Adrenal gland (tissue), 12 donors: ENCODE measurements around the gene GNPTG. TPM values are rescaled to one million over a fixed set of nuclear protein-coding genes. Genes with fewer than 3 reads are reported as not detected.

Experiments
- DNase-seq, 7 donors: peaks; one replicate each; pipeline ENCODE4 v3.0.0-alpha.2; 2019 to 2020
- H3K27ac ChIP-seq, 5 donors: fragments of 200-600 bp; sonication (generic) in 4 of 5; 1 replicate in 3 of 5; 2 replicates in 2 of 5; pipeline versions ENCODE4 v1.5.1 to v1.8.0; 2016 to 2020; ENCODE audit warnings: mild to moderate bottlenecking in 1 of 5
- H3K27me3 ChIP-seq: fragments of 200-600 bp; 2 replicates; pipeline ENCODE4 v1.8.0; 2021
- H3K36me3 ChIP-seq, 2 donors: fragments of 200-600 bp; replicated peaks in 1 of 2; 1 replicate in 1 of 2; 2 replicates in 1 of 2; pipeline versions ENCODE4 v1.5.1 to v1.8.0; 2018 to 2022
- H3K4me1 ChIP-seq, 2 donors: fragments of 200-600 bp; replicated peaks in 1 of 2; 1 replicate in 1 of 2; 2 replicates in 1 of 2; pipeline versions ENCODE4 v1.5.1 to v1.8.0; 2018 to 2021
- H3K4me3 ChIP-seq, 4 donors: fragments of 200-600 bp; sonication (generic) in 3 of 4; one replicate each; pipeline ENCODE4 v1.5.1; 2016 to 2018
- H3K9me3 ChIP-seq, 3 donors: fragments of 200-600 bp; sonication (generic) in 1 of 3; replicated peaks in 1 of 3; 1 replicate in 2 of 3; 2 replicates in 1 of 3; pipeline versions ENCODE4 v1.5.1 to v1.8.0; 2016 to 2021
- POLR2A ChIP-seq, 2 donors: fragments of 450-650 bp; IDR thresholded peaks; one replicate each; pipeline ENCODE4 v1.6.1; 2017; ENCODE audit warnings: antibody characterized with exemption in 2 of 2, mild to moderate bottlenecking in 2 of 2, moderate library complexity in 1 of 2
- WGBS, 4 donors: extraction: QIAGEN DNeasy Blood & Tissue Kit in 2 of 4; methylation state at CpG; one replicate each; pipeline versions ENCODE4 v1.1.5 to v1.1.7; 2013 to 2017; 5-methylcytosine and 5-hydroxymethylcytosine counted together
- intact Hi-C, 2 donors: fragments of 100-400 bp; cut with DNase I; formaldehyde crosslinking; loops; one replicate each; pipeline versions ENCODE4 v1.14.1 to v1.15.0; 2022 to 2023
- polyA plus RNA-seq, 3 donors: library from polyadenylated mRNA; stranded (reverse); fragments of 200-250 nt in 2 of 3; fragments of 350-450 nt in 1 of 3; fragmentation: Illumina TruSeq in 1 of 3; extraction: RNeasy Lipid Tissue Mini Kit (QIAGEN cat#74804) in 1 of 3; gene quantifications; one replicate each; pipeline ENCODE4 v1.2.3, GENCODE V29; 2013 to 2014
- total RNA-seq, 9 donors: library from RNA; depleted of rRNA in 4 of 9; stranded (reverse); fragments of >200 nt in 4 of 9; fragments of 120-200 nt in 1 of 9; fragmentation: NEBNext Ultra II Directional in 1 of 9; extraction: Animal tissue kit (Norgen Biotek cat#: 25700) in 1 of 9; gene quantifications; one replicate each; pipeline versions ENCODE4 v1.1.0 to v1.2.4, GENCODE V29; 2013 to 2023
- TF ChIP-seq, protein P1 (sequence below), 6 experiments: fragments of 450-650 bp in 4 of 6; fragments of 200-600 bp in 2 of 6; sonication (generic) in 1 of 6; IDR thresholded peaks; 1 replicate in 5 of 6; 2 replicates in 1 of 6; pipeline versions ENCODE4 v1.5.1 to v1.8.0; 2016 to 2021; ENCODE audit warnings: antibody characterized with exemption in 6 of 6, mild to moderate bottlenecking in 2 of 6, moderate library complexity in 1 of 6
- donor health status: healthy with polysubstance abuse.
- donor health status: Bipolar disorder and iron deficiency.
- donor health status: DM: yes; HTN: yes; CAD: no.
- donor health status: DM: no; HTN: no; CAD: no.
- donor health status: DM: no; HTN: no; CAD: no.
- donor health status: DM: yes; HTN: yes; CAD: no.

Gene GNPTG
- total and polyA plus RNA-seq, 12 donors: 95.9 to 659 (median 284) TPM

DNA sequence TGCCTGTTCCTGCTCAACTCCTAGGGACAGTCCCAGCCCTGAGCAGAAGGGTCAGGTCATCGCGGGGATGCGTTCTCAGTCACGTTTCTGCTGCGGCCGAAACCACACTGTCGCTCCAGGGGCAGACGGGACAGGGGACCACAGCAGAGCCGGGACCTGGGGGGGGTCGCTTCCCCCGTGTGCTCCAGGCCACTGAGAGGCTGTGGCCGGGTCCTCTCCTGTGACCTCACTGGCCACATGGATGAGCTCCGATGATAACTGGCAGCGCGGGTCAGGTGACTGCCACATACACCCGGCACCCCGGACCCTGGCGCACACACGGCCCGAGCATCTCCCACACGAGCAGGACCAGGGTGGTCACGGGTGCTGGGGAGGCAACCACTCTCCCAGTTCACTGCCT lies 12.8 kb downstream of the GNPTG start:
- H3K4me3 ChIP-seq: no peak overlapping the region

DNA sequence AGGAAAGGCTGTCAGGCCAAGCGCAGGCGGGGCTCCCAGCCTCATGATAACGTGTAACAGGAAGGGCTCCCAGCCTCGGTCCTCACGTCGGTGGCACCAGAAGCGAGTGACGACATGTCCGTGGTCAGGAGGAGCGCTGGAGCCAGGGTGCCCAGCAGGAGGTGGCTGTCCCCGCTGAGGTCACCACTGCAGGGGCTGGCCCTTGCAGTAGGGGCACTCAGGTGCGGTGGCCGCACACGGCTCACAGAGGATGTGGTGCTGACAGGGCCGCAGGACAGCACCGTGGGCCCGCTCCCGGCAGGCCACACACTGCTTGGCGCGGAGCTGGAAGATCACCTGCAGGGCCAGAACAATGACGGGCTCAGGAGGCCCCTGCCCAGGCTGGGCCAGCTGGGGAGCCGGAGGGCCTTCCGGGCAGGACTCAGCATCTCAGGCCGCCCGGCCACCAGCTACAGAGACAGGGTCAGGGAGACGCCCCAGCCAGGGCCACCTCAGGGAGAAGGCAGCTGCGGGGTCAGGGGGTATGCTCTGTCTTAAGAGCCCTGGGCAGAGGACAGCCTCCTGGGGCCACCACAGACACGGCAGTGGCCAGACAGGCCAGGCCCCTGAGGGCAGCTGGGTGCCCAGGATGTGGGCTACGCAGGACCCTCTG lies 14.5 kb downstream of the GNPTG start:
- intact Hi-C loops: loop anchor here in 1 of 2 donors (10.0 kb wide), 1 partner anchor 49 kb away; the partner anchor contains the start of gene UNKL
- Histone ChIP-seq H3K4me1 (peaks cover 0 to 6% of the 10 kb centered on the region in 2 donors), H3K9me3 (no peaks in the 10 kb centered on the region), H3K36me3 (peaks cover 0 to 72% of the 10 kb centered on the region in 2 donors), H3K27me3 (no peaks in the 10 kb centered on the region), H3K27ac (no peak overlapping the region), H3K4me3 (no peak overlapping the region)
- TF ChIP-seq, protein P1, sequence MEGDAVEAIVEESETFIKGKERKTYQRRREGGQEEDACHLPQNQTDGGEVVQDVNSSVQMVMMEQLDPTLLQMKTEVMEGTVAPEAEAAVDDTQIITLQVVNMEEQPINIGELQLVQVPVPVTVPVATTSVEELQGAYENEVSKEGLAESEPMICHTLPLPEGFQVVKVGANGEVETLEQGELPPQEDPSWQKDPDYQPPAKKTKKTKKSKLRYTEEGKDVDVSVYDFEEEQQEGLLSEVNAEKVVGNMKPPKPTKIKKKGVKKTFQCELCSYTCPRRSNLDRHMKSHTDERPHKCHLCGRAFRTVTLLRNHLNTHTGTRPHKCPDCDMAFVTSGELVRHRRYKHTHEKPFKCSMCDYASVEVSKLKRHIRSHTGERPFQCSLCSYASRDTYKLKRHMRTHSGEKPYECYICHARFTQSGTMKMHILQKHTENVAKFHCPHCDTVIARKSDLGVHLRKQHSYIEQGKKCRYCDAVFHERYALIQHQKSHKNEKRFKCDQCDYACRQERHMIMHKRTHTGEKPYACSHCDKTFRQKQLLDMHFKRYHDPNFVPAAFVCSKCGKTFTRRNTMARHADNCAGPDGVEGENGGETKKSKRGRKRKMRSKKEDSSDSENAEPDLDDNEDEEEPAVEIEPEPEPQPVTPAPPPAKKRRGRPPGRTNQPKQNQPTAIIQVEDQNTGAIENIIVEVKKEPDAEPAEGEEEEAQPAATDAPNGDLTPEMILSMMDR (IDR thresholded peaks at IDR 0.05): no peak
- TF ChIP-seq POLR2A (IDR thresholded peaks at IDR 0.05): no peak
- DNase-seq: no peak
- 76 to 92% (median 87%) methylated on average over 10 to 29 of the region's 29 CpGs for WGBS, 4 donors

More for the DNA sequence above, 12.8 kb downstream of the GNPTG start:
- Histone ChIP-seq H3K36me3 (peaks cover 0 to 70% of the 10 kb centered on the region in 2 donors), H3K9me3 (no peaks in the 10 kb centered on the region), H3K27ac (no peak overlapping the region), H3K4me1 (peaks cover 4 to 6% of the 10 kb centered on the region in 2 donors), H3K27me3 (no peaks in the 10 kb centered on the region)
- peak in 1 of 7 donors; percentile 31 for DNase-seq
- 81 to 91% (median 87%) methylated on average over 11 to 22 of the region's 22 CpGs for WGBS, 4 donors
- no peak for TF ChIP-seq POLR2A (IDR thresholded peaks at IDR 0.05)
- TF ChIP-seq, protein P1 (IDR thresholded peaks at IDR 0.05): no peak
- intact Hi-C loops: loop anchor here in 1 of 2 donors (10.0 kb wide), 1 partner anchor 50 kb away; the partner anchor contains the start of gene UNKL

DNA sequence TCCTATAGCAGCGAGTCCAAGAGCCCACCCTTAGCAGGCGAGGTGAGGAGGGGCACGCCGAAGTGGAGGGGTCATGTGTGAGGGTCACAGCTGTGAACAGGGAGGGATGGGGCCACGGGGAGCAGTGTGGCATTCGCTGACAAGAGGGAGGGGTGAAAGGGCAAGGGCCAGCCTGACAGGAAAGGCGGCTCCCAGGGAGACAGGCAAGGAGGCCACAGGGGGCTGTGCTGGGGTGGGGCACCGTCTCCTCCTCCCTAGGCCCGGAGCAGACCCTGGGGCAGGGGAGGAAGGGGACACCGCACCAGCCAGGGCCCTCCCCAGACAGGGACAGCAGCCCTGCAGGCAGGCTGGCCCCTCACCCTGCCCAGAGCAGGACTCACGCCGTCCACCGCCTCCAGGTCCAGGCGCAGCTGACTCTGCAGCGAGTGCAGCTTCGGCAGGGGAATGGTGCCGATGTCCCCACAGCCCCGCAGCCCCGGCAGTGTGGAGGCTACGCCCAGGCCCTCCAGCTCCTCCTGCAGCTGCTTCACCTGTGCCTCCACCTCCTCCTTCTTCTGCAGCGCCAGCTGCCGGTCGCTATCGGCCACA lies 15.1 kb downstream of the GNPTG start:
- intact Hi-C loops: loop anchor here in 1 of 2 donors (10.0 kb wide), 1 partner anchor 48 kb away; the partner anchor contains the start of gene UNKL
- H3K27ac ChIP-seq: no peak overlapping the region
- H3K36me3 ChIP-seq: peaks cover 0 to 72% of the 10 kb centered on the region in 2 donors
- peaks cover 0 to 6% of the 10 kb centered on the region in 2 donors for H3K4me1 ChIP-seq
- TF ChIP-seq, protein P1 (IDR thresholded peaks at IDR 0.05): no peak
- TF ChIP-seq POLR2A (IDR thresholded peaks at IDR 0.05): no peak
- 78 to 89% (median 86%) methylated on average over 12 to 24 of the region's 24 CpGs for WGBS, 4 donors
- no peaks in the 10 kb centered on the region for H3K9me3 ChIP-seq
- H3K27me3 ChIP-seq: no peaks in the 10 kb centered on the region
- H3K4me3 ChIP-seq: no peak overlapping the region
- DNase-seq: no peak

- Histone ChIP-seq H3K4me3 (no peak overlapping the region), H3K4me1 (peaks cover 0 to 6% of the 10 kb centered on the region in 2 donors), H3K27me3 (no peaks in the 10 kb centered on the region), H3K9me3 (no peaks in the 10 kb centered on the region), H3K27ac (no peak overlapping the region), H3K36me3 (peaks cover 0 to 64% of the 10 kb centered on the region in 2 donors)
- intact Hi-C loops: loop anchor here in 1 of 2 donors (10.0 kb wide), 1 partner anchor 47 kb away; the partner anchor contains the start of gene UNKL
- no peak for TF ChIP-seq POLR2A (IDR thresholded peaks at IDR 0.05)
- TF ChIP-seq, protein P1 (IDR thresholded peaks at IDR 0.05): no peak
- 72 to 87% (median 83%) methylated on average over 13 to 27 of the region's 27 CpGs for WGBS, 4 donors
- no peak for DNase-seq
These were observed 15.9 kb downstream of the GNPTG start for GRCh38 chr16:1367486-1368174.
